H1 (cell line): Measurements from ENCODE around the gene GALNT17. TPM values are rescaled to one million over a fixed set of nuclear protein-coding genes. Genes with fewer than 3 reads are reported as not detected.

ENCODE experiments used
- BRCA1 ChIP-seq: IDR thresholded peaks from 2 replicates; pipeline ENCODE4 v1.6.1; 2012; ENCODE audit warnings: low read depth, low read length, improper control_type of control experiment
- EGR1 ChIP-seq: IDR thresholded peaks from 2 replicates; pipeline ENCODE4 v1.6.1; 2011; ENCODE audit warnings: low read depth, low read length, borderline replicate concordance
- NANOG ChIP-seq: IDR thresholded peaks from 2 replicates; pipeline ENCODE4 v1.6.1; 2011; ENCODE audit warnings: low read length, low read depth, mild to moderate bottlenecking, inconsistent platforms; ENCODE audit not compliant: insufficient read depth, poor library complexity, severe bottlenecking
- polyA plus RNA-seq, 7 experiments: library from polyadenylated mRNA; depleted of rRNA in 3 of 7; stranded (reverse) in 5 of 7; unstranded in 2 of 7; fragments of >200 nt in 5 of 7; fragments of 200-250 nt in 2 of 7; gene quantifications; 1 replicate in 5 of 7; 2 replicates in 1 of 7; 4 replicates in 1 of 7; pipeline versions ENCODE4 v1.2.1 to v1.2.3, GENCODE V29; 2011 to 2013; ENCODE audit warnings: missing spikeins in 2 of 7, mixed read lengths in 2 of 7
- total RNA-seq: library from RNA; stranded (reverse); fragmentation: NEBNext Ultra II Directional; extraction: Animal tissue kit (Norgen Biotek cat#: 25700); gene quantifications from 2 replicates; pipeline ENCODE4 v1.2.1, GENCODE V29; 2021
- TF ChIP-seq, protein P1 (sequence below): fragments of 300-600 bp; sonication (generic); IDR thresholded peaks from 2 replicates; pipeline ENCODE4 v1.7.1; 2012; ENCODE audit warnings: low read length, moderate library complexity, mild to moderate bottlenecking, inconsistent platforms; ENCODE audit not compliant: insufficient replicate concordance

The GALNT17 gene
- total and polyA plus RNA-seq, 2 of the 8 experiments (the other 6 are each of a cell fraction or from before 2014, with no cell fraction given): 37.7 to 47.0 TPM

DNA sequence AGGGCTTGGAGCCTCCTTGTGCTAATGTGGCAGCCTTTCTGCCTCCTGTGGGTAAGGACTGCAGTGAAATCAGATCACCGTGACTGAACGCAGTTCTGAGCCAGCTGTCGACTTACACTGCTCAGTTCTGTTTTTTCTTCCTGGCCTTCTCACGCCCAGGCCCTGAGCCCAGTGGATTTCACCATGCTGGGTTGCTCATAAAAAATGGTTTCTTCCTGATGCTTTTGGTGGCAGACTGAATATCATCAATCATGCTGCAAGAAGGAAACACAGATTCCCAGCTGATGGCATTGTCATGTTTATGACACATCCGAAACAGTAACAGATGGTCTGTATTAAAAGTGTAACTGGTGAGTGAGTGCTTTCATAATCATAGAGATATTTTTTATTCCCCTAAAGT is 389.6 kb downstream of the GALNT17 start (continued):
- no peak for TF ChIP-seq EGR1
- TF ChIP-seq, protein P1, sequence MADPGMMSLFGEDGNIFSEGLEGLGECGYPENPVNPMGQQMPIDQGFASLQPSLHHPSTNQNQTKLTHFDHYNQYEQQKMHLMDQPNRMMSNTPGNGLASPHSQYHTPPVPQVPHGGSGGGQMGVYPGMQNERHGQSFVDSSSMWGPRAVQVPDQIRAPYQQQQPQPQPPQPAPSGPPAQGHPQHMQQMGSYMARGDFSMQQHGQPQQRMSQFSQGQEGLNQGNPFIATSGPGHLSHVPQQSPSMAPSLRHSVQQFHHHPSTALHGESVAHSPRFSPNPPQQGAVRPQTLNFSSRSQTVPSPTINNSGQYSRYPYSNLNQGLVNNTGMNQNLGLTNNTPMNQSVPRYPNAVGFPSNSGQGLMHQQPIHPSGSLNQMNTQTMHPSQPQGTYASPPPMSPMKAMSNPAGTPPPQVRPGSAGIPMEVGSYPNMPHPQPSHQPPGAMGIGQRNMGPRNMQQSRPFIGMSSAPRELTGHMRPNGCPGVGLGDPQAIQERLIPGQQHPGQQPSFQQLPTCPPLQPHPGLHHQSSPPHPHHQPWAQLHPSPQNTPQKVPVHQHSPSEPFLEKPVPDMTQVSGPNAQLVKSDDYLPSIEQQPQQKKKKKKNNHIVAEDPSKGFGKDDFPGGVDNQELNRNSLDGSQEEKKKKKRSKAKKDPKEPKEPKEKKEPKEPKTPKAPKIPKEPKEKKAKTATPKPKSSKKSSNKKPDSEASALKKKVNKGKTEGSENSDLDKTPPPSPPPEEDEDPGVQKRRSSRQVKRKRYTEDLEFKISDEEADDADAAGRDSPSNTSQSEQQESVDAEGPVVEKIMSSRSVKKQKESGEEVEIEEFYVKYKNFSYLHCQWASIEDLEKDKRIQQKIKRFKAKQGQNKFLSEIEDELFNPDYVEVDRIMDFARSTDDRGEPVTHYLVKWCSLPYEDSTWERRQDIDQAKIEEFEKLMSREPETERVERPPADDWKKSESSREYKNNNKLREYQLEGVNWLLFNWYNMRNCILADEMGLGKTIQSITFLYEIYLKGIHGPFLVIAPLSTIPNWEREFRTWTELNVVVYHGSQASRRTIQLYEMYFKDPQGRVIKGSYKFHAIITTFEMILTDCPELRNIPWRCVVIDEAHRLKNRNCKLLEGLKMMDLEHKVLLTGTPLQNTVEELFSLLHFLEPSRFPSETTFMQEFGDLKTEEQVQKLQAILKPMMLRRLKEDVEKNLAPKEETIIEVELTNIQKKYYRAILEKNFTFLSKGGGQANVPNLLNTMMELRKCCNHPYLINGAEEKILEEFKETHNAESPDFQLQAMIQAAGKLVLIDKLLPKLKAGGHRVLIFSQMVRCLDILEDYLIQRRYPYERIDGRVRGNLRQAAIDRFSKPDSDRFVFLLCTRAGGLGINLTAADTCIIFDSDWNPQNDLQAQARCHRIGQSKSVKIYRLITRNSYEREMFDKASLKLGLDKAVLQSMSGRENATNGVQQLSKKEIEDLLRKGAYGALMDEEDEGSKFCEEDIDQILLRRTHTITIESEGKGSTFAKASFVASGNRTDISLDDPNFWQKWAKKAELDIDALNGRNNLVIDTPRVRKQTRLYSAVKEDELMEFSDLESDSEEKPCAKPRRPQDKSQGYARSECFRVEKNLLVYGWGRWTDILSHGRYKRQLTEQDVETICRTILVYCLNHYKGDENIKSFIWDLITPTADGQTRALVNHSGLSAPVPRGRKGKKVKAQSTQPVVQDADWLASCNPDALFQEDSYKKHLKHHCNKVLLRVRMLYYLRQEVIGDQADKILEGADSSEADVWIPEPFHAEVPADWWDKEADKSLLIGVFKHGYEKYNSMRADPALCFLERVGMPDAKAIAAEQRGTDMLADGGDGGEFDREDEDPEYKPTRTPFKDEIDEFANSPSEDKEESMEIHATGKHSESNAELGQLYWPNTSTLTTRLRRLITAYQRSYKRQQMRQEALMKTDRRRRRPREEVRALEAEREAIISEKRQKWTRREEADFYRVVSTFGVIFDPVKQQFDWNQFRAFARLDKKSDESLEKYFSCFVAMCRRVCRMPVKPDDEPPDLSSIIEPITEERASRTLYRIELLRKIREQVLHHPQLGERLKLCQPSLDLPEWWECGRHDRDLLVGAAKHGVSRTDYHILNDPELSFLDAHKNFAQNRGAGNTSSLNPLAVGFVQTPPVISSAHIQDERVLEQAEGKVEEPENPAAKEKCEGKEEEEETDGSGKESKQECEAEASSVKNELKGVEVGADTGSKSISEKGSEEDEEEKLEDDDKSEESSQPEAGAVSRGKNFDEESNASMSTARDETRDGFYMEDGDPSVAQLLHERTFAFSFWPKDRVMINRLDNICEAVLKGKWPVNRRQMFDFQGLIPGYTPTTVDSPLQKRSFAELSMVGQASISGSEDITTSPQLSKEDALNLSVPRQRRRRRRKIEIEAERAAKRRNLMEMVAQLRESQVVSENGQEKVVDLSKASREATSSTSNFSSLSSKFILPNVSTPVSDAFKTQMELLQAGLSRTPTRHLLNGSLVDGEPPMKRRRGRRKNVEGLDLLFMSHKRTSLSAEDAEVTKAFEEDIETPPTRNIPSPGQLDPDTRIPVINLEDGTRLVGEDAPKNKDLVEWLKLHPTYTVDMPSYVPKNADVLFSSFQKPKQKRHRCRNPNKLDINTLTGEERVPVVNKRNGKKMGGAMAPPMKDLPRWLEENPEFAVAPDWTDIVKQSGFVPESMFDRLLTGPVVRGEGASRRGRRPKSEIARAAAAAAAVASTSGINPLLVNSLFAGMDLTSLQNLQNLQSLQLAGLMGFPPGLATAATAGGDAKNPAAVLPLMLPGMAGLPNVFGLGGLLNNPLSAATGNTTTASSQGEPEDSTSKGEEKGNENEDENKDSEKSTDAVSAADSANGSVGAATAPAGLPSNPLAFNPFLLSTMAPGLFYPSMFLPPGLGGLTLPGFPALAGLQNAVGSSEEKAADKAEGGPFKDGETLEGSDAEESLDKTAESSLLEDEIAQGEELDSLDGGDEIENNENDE: no peak
- no peak for TF ChIP-seq NANOG
- TF ChIP-seq BRCA1: no peak
- TF ChIP-seq, all 59 proteins: peak for 0
